Stimulated activated CD4-positive, alpha-beta T cell treated with anti-CD3 and anti-CD28 coated beads, Interleukin-4, amount 100 ng/mL, for 48 hours (primary cell): ENCODE measurements around the gene BARX2.

Experiments used
- DNase-seq, 2 donors: peaks; one replicate each; pipeline ENCODE4 v3.0.0-alpha.2; 2020; ENCODE audit warnings: low read depth in 2 of 2

The BARX2 gene

DNA sequence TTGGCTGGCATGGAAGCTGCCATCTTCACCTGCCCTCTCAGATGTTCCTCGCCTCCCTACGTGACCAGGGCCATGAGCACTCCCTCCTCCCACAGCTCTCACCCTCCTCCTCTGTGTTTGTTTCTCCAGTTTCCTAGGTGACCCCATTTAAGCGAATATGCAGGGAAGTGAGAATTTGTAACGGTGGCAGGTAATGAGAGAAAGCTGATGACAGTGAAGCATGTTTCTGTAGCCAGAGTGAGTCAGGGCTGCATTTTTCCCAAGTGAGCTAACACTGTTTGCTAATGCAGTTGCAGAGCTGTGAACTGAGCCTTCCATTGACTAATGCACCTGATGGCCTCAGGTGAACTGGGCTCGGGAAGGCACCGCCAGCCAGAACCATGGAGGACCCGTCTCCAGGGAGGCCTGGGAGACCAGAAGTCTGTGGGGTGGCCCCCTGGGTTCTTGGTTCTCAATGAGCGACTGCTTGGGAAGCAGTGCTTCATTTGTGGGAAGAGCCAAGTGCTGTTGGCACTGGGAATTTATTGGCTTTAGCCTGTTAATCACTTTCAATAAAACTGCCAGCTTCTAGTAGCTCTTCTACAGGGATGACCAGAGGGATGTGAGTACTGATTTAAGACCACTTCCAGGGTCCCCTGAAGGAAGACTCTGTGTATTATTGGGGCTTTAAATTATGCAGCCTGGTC is 64.5 kb downstream of the BARX2 start:
- DNase-seq, result no peak

DNA sequence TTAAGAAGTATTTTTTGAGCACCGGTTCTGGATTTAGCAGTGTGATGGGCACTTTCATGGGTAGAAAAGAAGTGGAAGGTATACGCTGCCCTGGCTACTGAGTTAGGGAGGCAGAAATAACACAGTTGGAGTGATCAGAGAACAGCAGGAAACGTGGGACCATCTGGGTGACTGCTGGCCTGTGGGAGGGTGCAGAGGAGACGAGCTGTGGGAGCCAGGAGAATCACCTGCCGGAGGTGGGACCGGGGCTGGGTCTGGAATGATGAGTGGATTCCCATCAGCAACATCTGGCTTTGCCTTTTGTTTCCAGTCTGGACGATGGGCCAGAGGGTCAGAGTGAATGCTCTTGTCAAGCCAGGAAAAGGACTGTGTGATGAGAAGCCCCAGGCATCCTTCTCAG is 66.5 kb downstream of the BARX2 start:
- no peak for DNase-seq

DNA sequence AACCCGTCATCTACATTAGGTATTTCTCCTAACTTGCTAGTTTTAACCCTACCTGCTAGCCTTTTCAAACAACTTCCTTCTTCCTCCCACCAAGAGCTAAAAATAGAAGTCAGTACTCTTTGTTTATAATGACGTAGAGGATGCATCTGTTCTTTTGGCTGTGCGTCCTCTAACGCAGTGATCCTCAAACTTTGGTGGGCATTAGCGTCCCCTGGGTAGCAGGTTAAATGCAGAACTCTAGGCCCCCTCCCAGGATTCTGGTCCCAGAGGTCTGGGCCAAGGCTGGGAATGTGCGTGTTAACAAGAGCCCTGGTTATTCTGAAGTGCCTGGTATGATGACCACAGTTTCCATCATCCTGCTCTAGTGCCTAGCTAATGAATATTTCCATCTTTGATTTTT is 67.6 kb downstream of the BARX2 start:
- DNase-seq, result no peak

DNA sequence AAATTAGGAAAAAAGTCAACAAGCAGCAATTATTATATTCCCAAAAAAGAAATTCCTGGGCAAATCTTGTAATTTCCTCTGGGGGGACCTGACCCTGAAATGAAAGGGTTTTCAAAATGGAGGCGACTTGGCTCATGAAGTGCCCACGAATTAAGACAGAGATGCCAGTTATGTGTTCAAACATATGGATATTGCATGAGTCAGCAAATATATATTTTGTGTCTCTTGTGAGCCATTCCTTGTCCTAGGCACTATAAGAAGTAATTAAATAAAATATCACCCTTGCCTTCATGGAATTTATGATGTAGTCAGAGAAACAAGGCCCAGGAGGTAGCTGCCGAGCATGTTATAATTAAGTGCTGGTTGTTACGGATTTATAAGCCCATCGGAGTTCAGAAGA is 68.6 kb downstream of the BARX2 start:
- DNase-seq, result no peak

DNA sequence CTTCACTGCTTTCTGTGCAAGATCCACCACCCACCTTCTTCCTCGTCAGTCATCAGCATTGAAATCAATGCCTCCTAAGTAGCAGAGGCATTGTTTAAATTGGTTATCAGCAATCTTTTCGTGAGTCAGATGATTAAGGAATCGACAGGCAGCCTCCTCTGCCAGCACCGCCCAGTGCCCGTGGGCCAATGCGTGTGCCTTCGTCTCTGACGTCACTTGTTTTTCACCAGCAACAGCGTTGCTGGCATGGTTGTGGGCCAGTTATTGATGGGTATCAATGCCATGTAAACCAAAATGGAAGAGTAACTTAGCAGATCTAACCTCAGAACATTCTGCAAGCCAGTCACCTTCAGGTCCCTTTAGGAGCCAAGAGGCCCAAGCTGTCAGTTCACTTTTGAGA is 69.6 kb downstream of the BARX2 start:
- no peak for DNase-seq

DNA sequence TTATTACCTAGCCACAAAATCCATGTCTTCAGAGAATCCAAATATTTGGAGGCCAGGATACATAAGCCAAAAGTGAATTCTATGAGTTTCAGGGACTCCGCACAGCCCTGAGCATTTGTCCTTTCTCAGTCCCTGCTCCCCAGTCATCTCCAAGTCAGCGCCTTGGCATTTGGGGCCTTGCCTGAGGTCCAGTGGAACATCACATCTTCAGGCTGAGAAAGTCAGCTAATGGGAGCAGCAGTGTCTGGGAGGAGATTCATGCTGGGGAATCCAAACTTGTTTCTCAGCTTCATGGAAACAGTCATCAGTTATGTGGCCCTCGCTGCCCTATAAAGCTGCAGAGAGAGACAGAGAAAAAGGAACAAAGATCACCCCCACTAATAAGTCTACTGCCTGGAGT is 70.9 kb downstream of the BARX2 start:
- DNase-seq, result no peak

DNA sequence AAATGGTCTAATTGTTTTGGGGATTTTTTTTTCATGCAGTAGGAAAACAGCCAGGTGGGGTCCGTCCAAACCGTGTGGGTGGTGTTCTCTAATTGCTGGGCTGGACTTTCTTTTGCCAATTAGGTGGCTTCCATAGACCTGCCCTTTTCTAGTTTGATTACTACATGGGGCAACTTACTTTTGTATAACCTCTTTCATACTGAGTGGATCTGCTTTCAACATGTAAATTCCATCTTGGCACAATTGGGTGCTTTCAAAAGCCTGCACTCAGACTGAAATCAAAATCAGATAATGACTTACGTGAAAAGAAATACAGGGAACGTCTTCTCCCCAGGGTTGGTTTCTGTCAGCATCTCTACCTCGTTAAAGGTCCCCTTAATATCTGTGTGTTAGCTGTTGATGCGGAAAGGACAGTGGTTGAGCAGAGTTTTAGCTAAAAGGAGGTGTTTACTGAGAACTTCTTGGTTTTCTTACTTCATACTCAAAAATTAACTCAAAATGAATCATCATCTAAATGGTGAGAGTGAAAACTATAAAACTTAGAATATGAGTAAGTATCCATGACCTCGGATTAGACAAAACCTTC is 72.1 kb downstream of the BARX2 start:
- DNase-seq, result no peak

DNA sequence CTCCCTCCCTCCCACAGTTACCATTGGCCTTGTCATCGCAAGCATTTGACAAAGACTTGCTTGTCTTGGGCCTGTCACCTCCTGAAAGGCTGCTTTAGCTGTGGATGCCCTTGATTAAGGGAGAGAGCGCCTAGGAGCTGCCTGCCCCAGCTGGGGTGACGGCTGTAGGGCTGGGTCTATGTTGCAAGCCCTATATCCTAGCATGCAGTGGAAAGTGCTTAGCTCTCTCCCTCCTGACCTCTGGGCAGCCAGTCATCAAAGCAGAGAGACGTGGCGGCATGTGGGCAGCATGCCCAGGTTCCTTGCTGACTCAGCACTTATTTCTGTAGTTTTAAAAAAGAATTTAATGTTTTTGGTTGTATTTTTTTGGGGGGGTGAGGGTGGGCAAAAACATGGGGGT is 75.9 kb downstream of the BARX2 start:
- DNase-seq, result no peak

DNA sequence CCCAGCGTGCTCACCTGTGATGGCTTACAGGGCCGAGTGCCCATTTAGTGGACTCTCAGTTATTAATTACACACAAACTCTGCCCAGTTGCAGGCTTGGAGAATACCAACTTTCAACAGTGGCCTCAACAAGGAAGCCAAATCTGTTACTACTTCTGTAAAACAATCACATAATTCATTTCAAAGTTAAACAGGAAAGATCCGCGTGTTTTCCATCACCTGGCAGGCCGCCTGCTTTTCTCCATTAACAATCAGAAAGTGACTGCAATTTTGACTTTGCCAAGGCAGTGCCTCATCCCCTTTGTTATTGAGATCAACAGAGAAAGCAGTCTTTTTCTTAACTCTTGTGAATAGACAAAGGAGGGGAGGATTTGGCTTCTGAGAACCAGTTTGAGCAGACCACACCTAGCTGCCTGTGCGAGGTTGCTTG is 77.7 kb downstream of the BARX2 start:
- no peak for DNase-seq

DNA sequence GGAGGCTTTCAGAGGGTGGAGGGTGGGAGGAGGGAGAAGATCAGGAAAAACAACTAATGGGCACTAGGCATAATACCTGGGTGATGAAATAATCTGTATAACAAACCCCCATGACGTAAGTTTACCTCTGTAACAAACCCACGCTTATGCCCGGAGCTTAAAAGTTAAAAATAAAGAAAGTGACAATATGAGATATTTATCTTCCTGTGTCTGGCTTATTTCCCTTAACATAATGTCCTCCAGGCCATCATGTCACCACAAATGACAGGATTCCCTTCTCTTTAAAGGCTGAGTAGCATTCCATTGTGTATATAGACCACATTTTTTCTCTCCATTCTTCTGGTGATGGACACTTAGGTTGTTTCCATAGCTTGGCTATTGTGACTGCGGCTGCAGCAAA is 79.5 kb downstream of the BARX2 start:
- DNase-seq, result no peak

DNA sequence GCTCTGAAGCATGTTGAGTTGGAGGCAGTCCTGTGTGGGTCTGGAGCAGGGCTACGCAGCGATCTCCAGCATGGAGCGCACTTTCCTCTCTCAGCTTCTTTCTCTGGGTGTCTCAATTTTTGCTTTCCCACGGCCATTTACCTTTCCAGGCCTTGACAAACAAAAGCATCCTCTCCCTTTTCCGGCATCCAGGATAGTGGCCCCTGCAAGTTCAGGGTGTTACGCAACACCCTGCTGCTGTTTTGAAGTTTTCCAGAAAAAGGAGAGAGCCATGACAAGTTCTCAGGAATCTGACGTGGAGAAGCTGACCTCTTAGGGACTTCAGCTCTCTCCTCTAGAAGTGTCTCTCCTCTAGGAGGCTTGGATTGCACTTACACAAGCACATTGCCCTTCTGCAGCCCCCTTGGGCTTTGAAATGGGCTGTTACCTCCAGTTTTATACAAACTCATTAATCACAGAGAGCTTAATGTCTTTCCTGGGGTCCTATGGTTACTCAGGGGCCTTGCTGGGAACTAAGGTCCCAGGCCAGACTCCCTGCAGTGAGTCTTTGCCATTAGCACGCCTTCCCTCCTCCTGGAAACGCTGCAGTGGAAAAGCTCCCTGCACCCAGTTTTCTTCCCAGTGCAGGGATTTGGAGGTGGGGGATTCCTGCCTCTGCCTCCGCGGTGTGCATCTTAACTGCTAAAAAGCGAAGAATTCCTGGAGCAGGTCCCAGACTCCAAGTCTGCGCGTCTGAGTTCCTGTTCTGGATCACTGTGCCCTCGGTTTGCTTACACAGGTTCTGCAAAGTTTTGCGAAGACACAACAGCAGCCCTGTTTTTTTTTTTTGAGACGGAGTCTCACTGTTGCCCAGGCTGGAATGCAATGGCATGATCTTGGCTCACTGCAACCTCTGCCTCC is 80.4 kb downstream of the BARX2 start:
- DNase-seq, result no peak

DNA sequence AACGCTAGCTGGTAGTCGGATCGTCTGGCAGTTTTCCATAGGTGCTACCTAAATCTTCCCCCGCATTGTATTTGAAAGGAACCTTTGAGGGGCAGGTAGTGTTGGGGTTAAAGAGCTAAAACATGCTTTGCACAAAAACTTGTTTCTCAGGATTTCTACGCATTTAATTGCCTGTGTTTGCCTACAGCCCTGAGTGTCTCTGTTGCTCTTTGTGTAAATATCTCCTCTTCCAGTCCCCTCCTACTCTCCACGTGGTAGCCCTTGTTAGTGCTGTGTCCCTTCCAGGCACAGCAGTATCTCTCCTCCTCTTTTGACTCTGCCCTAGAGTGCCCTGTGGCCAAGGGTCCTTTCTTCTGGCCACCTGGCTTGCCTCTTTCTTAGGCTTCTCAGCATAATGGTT is 81.7 kb downstream of the BARX2 start:
- DNase-seq, result no peak

DNA sequence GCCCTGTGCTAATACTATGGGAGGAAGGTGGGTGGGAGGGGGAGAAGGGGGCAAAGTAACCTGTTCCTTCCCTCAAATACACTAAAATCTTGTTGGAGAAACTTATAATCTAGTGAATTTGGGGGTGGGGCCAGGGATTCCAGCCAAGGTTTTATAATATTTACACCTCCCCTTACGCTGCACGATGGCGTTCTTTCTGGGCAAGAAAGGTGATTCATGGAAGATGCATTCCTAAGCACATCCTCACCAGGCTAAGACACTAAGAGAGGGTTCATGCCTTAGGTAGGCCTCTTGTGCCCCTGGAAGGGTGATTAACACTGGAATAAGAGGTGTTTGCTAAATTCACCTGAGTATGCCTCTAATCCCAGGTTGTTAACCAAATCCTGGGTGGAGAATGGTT is 82.6 kb downstream of the BARX2 start:
- no peak for DNase-seq

DNA sequence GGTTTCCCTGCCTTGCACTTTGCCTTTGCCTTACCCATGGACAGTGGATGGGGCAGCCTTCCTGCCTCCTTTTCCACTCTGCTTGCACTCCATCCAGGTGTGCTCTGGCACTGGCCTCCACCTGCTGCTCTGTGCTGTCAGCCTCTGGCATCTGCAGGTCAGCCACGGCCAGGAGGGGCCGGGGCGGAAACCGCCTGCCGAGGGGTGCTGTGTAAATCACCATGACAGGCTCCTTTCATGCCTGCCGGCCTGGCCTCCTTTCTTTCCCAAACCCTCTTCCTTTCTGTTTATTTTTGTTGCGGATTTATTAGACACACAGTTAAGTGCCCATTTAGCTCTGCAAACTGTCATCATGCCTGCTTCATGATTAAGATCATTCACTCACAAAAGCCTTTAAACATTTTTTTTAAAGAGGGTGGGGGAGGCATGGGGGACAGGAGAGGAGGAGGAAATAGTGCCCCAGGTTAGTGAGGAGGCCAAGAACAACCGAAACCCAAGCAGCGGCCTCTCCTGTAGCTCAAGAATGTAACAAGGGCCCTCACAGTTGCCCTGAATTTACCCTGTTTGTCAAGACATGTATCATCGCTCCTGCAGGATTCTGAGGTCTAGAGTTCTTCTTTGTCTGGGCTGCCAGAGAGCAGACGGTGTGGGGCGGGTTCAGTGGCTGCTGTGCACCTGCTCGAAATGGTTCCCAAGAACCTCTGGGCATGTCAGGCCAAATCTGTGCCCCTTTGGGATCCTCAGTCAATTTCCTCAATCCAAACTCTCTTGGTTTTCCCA is 83.3 kb downstream of the BARX2 start:
- DNase-seq, result no peak

DNA sequence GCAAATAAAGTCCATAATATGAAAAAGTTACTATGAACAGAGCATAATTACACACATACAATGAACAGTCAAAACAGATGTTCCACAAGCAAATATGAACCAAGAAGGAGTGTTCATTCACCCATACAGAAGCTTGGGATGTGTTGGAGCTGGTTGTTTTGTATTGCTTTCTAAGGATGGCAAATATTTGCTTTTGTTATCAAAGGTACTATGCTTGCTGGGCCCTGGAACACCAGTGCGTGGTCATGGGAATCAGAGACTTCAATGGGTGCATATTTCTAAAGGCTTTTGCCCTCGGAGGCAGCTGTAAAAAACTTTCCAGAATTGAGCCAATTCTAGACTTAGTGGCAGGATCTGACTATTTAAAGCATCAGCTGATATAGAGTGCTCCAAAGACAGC is 85.1 kb downstream of the BARX2 start:
- DNase-seq, result no peak

DNA sequence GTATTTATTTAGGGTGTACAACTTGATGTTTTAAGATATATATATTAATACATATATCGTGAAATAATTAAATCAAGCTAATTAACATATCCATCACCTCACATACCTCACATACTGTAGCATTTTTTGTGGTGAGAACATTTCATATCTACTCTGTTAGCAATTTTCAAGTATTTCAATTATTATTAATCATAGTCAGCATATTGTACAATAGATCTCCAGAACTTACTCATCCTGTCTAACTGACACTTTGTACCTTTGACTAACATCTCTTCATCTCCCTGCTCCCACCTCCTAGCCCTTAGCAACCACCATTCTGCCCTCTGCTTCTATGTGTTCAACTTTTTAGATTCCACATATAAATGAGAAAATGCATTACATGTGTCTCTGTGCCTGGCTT is 108.4 kb downstream of the BARX2 start:
- no peak for DNase-seq

DNA sequence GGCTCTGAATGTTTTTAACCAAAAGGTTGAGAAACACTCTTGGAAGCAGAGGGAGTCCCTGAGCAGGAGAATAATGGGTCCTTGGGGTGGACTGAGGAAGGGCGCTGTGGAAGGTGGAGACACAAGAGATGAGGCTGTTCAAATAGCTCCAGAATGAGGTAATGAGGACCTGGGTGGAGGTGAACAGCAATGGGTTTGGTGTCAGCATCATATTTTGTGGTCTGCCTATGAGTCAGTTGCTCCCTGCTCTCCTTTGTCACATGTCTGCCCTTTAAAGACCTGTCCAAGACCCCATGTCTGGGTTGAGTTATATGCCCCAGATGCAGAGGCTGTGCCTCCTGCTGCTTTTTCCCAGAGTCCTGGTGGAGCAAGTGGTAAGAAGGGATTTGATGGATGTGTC is 113.6 kb downstream of the BARX2 start:
- DNase-seq, result no peak

DNA sequence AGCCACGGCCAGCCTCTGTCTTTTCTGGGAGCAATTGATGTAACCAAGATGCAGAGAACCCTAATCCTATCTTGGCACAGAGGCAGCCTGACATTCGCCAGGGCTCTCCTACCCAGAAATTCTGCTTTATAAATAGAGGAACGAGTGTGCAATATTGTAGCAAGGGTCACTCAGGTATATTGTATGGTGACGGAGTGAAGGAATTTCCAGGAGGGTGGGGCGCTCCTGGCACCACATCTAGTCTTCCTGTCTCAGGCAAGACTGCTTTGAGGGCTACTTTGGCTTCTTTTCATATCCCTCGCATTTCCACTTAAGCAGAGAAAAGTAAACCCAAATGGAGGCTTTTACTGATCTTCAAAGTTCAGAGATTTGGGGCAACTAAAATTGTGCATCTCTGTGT is 114.4 kb downstream of the BARX2 start:
- no peak for DNase-seq

DNA sequence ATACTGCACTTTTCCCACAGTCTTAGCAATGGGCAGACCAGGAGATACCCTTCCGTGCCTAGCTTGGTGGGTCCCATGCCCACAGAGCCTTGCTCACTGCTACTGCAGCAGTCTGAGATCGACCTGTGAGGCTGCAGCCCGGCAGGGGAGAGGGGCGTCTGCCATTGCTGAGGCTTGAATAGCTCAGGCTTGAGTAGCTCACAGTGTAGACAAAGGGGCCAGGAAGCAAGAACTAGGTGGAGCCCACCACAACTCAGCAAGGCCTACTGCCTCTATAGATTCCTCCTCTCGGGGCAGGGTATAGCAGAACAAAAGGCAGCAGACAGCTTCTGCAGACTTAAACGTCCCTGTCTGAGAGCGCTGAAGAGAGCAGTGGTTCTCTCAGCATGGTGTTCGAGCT is 118.1 kb downstream of the BARX2 start:
- no peak for DNase-seq
